GM04504 (cell line): ENCODE measurements around the gene KRT39.

Source experiments
- DNase-seq: peaks from one replicate; pipeline ENCODE4 v3.0.0-alpha.2; 2012; ENCODE audit warnings: low read depth

Gene KRT39

DNA sequence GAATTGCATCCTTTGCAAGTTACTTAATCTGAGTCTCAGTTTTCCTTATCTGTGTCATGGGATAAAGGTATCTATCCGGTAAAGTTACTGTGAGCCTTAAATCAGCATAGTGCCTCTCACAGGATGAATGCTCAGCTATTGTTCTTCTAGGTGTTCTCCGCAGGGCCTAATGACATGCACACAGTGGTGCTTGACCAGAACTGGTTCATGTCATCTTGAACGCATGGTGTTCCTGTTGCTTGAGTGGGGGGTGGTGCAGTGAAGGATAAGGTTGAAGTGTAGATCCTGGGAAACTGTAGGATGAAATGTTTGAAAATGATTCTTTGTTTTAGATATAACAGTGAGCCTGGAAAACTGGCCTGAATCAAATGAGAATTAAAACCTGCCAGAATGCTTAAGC, 13.4 kb upstream of the KRT39 start:
- DNase-seq: no peak

DNA sequence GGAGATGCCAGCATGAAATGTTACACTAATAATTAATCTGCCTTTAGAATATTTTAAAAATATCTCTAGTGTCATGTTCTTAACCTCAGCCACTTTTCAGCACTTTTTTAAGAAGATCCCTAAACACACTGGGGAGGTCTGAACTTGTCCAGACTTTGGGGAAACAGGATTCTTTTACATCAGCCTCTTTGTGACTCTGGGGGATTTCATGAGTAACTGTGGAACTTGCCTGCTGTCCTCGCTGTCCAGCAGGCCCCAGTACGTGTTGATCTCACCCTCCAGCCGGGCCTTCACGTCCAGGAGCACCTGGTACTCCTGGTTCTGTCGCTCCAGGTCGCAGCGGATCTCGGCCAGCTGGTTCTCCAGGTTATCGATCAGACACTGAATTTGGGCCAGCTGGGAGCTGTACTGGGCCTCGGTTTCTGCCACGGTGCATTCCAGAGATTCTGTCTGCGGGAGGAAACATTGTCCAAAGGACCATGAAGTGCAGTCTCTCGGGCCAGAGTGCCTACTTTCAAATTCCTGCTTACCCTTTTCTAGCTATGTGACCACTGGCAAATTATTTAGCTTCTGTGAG, 11.9 kb upstream of the KRT39 start:
- no peak for DNase-seq

GRCh38 chr17:40975516-40975915, 8.8 kb upstream of the KRT39 start:
- no peak for DNase-seq

DNA sequence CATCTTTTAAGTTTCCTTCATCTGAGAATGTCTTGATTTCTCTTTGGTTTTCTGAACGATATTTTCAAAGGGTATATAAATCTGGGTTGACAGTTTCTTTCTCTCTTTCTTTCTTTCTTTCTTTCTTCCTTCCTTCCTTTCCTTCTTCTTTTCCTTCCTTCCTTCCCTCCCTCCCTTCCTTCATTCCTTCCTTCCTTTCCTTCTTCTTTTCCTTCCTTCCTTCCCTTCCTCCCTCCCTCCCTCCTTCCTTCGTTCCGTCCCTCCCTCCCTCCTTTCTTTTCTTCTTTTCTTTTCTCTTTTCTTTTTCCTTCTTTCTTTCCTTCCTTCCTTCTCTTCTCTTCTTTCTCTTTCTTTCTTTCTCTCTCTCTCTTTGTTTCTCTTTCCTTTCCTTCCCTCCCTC, 7.6 kb upstream of the KRT39 start:
- DNase-seq: no peak

GRCh38 chr17:40967582-40967981, 834 bp upstream of the KRT39 start:
- DNase-seq: no peak

DNA sequence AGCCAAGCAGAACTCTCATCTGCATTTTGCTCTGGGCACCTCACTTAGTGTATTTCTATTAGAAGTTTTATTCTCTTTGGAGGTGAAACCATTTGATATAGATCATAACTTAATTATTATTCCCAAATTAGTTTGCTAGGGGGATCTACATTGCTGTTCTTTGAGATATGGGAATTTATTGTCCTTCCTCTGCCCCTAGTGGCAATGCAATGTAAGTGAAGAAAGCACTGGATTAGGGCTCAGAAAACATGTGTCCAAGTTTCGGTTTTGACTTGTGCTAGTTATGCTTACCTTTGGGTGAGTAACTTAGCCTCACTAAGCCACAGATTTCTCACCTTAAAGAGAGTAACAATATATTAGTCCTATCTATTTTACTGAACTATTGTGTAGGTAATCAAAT, 2.9 kb downstream of the KRT39 start:
- no peak for DNase-seq

- no peak for DNase-seq
Measured at GRCh38 chr17:40962059-40962561, 4.6 kb downstream of the KRT39 start.

DNA sequence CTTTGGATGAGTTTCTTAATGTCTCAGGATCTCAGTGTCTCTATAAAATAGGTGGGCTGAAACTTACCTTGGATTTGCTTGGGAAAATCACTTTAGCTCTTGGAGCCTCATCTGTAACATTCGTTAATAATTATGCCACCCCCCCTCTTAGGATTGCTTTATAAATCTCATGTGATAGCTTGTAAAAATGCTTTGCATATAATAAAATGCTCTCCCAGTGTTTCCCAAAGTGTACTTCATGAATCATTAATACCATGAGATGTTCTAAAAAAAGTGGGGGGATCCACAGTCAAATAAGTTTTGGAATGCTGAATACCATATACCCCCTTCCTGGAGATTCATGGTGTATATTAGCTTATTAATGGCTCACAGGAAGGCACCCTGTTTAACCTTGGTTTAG, 5.2 kb downstream of the KRT39 start:
- DNase-seq: no peak

DNA sequence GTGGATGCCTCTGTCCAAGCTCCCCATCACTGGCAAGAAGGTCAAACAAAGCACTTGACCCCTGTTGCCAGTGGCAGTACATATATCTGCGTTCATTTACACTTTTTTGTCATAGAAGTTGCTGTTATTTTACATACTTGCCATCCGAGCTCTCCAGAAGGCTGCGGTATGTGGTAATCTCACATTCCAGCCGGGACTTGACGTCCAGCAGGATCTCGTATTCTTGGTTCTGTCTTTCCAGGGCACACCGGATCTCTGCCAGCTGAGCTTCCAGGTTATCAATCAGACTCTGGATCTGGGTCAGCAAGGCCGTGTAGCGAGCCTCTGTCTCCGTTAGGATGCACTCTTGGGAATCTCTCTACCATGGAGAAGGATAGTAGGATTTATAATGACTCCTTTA, 6.6 kb downstream of the KRT39 start:
- no peak for DNase-seq

- DNase-seq: no peak
Measured at GRCh38 chr17:40958086-40958953, 8.4 kb downstream of the KRT39 start.

- DNase-seq: peak; percentile 71
Measured at GRCh38 chr17:40956401-40957254, 10.1 kb downstream of the KRT39 start.

GRCh38 chr17:40953881-40954280, 12.9 kb downstream of the KRT39 start:
- peak; percentile 51 for DNase-seq

- DNase-seq: peak; percentile 71
Measured at GRCh38 chr17:40952661-40953060, 14.1 kb downstream of the KRT39 start.

DNA sequence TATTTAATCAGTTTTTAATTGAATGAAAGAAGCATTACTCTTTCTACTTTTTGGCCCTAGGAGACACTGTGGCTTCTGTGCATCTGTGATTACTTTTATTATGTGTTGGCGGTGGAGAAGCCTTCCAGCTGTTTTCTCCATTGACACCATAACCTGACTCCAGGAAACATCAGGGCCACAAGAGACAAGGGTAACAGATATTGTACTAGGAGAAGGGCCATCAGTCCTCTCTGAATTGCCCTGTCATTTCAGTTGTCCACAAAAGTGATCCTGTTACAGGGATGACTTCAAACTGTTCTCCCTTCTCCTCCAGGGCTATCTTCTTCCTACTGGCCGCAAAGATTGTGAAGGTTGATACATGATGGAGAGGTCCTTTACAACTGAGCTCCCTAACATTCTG, 14.6 kb downstream of the KRT39 start:
- DNase-seq: no peak

DNA sequence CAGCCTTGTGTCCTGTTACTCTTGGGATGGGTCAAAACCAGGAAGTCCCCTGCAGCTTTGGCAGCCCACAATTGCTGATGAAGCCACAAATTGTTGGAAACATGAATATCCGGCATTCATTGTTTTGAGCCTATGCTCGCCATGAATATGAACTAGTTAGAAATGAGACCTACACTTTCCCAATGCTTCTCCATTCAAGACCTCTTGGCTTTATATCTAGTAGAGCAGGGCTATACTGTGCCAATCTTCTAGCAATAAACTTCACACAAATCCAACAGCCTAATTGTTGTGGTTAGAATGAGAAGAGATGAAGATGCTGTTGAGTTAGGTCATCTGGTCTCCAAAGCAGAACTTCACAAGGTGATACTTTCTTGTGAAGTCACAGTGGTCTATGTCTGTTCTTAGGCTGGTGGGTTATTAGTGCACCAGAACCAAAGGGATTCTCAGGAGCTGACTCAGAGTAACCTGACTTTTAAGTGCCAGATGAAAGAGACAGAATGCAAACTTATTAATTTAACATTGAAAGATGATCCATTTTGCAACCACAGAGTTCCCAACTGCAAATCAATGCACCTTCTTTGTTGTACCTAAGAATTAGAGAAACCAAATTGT, 15.6 kb downstream of the KRT39 start:
- no peak for DNase-seq

DNA sequence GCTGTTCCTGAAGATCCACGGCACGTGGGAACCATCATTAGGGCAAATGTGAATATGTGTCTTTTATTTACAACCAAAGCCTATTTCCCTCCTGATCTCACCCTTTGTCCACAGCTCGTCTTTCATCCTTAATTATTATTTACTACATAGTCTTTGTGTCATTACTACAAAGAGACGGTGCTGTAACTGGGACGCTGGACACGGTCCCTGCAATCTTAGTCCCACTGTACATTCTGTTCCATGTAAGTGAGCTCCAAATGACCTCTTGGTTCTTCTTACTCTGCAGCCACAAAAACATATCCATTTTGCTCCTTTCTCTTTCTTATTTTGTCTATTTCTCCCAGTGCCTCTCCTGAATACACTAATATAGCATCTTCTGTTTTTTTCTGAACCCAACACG, 16.6 kb downstream of the KRT39 start:
- no peak for DNase-seq

- DNase-seq: no peak
Measured at GRCh38 chr17:40949418-40949817, 17.3 kb downstream of the KRT39 start.

DNA sequence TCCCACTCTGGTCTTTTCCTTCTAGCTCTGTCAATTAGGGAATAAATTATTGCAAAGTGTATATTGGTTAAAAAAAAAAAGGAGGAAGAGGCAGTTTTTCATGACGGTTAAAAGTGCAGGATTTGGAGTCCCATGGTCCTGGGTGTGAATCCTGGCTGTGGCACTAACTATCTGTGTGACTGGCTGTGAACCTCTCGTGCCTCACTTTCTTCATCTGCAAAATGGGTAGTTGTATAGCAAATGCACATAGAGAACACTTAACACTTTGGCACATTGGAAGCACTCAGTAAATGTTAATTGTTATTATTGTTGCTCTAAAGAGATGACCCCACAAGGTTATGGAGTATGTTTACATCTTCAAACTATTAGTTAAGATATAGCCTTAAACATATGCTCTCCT, 18.8 kb downstream of the KRT39 start:
- no peak for DNase-seq

DNA sequence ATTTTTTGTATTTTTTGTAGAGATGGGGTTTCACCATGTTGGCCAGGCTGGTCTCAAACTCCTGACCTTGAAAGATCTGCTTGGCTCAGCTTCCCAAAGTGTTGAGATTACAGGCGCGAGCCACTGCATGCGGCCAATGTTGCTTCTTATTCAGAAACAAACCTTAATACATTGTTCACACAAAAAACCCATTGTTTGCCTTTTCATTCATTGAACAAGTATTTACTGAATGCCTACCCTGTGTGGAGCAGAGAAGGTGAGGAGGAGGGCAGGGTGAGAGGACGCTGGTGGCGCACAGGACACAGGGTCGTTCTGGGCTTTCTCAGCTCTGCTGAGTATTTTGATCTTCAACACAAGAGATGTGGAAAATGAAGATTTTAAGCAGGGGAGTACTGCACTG, 21.3 kb downstream of the KRT39 start:
- DNase-seq: no peak

DNA sequence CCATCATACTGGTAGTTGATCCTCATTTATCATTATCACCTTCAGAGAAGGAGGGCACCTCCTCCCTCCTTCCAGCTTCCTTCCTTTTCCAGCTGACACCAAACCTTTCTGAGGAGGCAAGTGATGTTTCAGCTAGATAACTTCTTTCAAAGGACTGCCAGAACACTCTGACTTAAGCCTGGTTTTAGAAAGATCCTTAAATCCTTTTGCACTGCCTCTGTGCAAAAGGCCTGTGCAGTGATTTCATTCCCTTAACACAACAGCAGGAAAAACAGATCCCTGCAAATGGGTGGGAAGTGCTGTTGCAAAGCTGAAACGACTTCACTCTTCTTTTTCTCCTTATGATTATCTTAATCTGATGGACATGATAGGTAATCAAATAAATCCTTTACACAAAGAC, 22.2 kb downstream of the KRT39 start:
- DNase-seq: no peak

- DNase-seq: no peak
Measured at GRCh38 chr17:40942553-40942952, 24.2 kb downstream of the KRT39 start.

DNA sequence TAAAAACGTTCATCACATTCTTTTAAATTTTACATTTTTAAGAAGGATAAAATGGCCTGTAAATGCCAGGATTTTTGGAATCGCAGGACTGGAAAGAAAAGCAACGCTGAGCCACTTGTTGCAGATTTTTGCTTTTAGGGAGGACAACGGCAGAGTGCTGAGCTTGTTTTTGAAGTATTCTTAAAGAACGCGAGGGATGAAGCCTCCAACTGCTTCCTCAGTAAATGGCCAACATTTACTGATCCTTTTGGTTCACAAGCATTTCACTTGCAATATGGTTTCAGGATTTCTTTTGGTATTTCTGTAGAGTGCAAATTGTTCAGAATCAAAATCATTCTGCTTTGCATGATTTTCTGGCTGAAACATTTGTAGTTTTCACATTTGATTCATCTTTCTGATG, 26.5 kb downstream of the KRT39 start:
- DNase-seq: no peak
